K562 (cell line): ENCODE data around the gene ZNF202. TPM values are rescaled to one million over a fixed set of nuclear protein-coding genes. Genes with fewer than 3 reads are reported as not detected.

Source experiments
- E2F4 ChIP-seq: sonication (generic); formaldehyde crosslinking; IDR thresholded peaks from 2 replicates; pipeline ENCODE4 v1.8.0; 2022; ENCODE audit warnings: mild to moderate bottlenecking, low read depth, missing genetic modification reagents
- FOXA3 ChIP-seq, 2 experiments: fragments of 450-650 bp in 1 of 2; sonication (generic) in 1 of 2; formaldehyde crosslinking; IDR thresholded peaks in 1 of 2; conservative IDR thresholded peaks in 1 of 2; 2 replicates each; pipeline versions ENCODE4 v1.4.0 to v1.8.0; 2020 to 2022; ENCODE audit warnings: mild to moderate bottlenecking in 2 of 2, missing genetic modification reagents in 1 of 2
- FOXM1 ChIP-seq, 2 experiments: fragments of 450-650 bp in 1 of 2; sonication (generic) in 1 of 2; formaldehyde crosslinking in 1 of 2; IDR thresholded peaks; 2 replicates each; pipeline versions ENCODE4 v1.6.1 to v1.9.0; 2017 to 2022; ENCODE audit warnings: low read depth in 2 of 2, mild to moderate bottlenecking in 2 of 2, missing genetic modification reagents in 1 of 2, moderate library complexity in 1 of 2
- HDAC1 ChIP-seq, 2 experiments: fragments of 450-650 bp; IDR thresholded peaks; 2 replicates each; pipeline ENCODE4 v1.6.1; 2016 to 2017; ENCODE audit warnings: inconsistent platforms in 1 of 2, mild to moderate bottlenecking in 1 of 2, moderate library complexity in 1 of 2
- JUND ChIP-seq, 2 experiments: IDR thresholded peaks; 2 replicates in 1 of 2; 3 replicates in 1 of 2; pipeline ENCODE4 v1.6.1; 2011; ENCODE audit warnings: borderline replicate concordance in 2 of 2, low read depth in 2 of 2, low read length in 2 of 2, improper control_type of control experiment in 1 of 2, missing biosample characterization in 1 of 2, missing genetic modification characterization in 1 of 2, missing genetic modification reagents in 1 of 2
- NFE2 ChIP-seq: IDR thresholded peaks from 2 replicates; pipeline ENCODE4 v1.6.1; 2014; ENCODE audit warnings: antibody characterized with exemption, low read depth
- PHF20 ChIP-seq: fragments of 450-650 bp; IDR thresholded peaks from 2 replicates; pipeline ENCODE4 v1.6.1; 2018; ENCODE audit not compliant: partially characterized antibody
- ZNF23 ChIP-seq: fragments of 250-450 bp; sonication (Bioruptor Pico); IDR thresholded peaks from 2 replicates; pipeline ENCODE4 v1.4.0; 2020; ENCODE audit warnings: mild to moderate bottlenecking
- ZNF764 ChIP-seq: fragments of 250-450 bp; sonication (Bioruptor Pico); IDR thresholded peaks from 2 replicates; pipeline ENCODE4 v1.4.0; 2020; ENCODE audit warnings: low read depth, mild to moderate bottlenecking, moderate library complexity
- polyA plus RNA-seq, 8 experiments: library from polyadenylated mRNA; depleted of rRNA in 4 of 8; stranded (reverse) in 5 of 8; unstranded in 3 of 8; fragments of >200 nt; fragmentation: Nextera tagmentation in 2 of 8; fragmentation: Illumina TruSeq in 1 of 8; extraction: Ambion mirVana in 2 of 8; extraction: Trizol in 1 of 8; gene quantifications; 2 replicates each; pipeline versions ENCODE4 v1.2.1 to v1.2.3, GENCODE V29; 2011 to 2014; ENCODE audit warnings: inconsistent platforms in 1 of 8, missing spikeins in 1 of 8
- total RNA-seq, 7 experiments: library from RNA; depleted of rRNA in 6 of 7; stranded (reverse); fragments of >200 nt in 6 of 7; fragmentation: Illumina TruSeq in 2 of 7; extraction: Trizol in 2 of 7; gene quantifications; 2 replicates each; pipeline versions ENCODE4 v1.2.1 to v1.2.3, GENCODE V29; 2011 to 2021; ENCODE audit warnings: low replicate concordance in 1 of 7
- TF ChIP-seq, protein P1 (sequence below): fragments of 250-450 bp; sonication (Bioruptor Pico); IDR thresholded peaks from 2 replicates; pipeline ENCODE4 v1.9.0; 2021; ENCODE audit warnings: mild to moderate bottlenecking, inconsistent platforms
- TF ChIP-seq, protein P2 (sequence below): fragments of 450-650 bp; formaldehyde crosslinking; IDR thresholded peaks from 2 replicates; pipeline ENCODE4 v1.4.0; 2022; ENCODE audit warnings: mild to moderate bottlenecking, moderate library complexity
- TF ChIP-seq, protein P3 (sequence below), 2 experiments: fragments of 150-350 bp in 1 of 2; IDR thresholded peaks; 2 replicates each; pipeline ENCODE4 v1.6.1; 2012 to 2016; ENCODE audit warnings: low read depth in 2 of 2, low read length in 2 of 2, mild to moderate bottlenecking in 1 of 2, moderate library complexity in 1 of 2
- TF ChIP-seq, protein P4 (sequence below): fragments of 450-650 bp; formaldehyde crosslinking; IDR thresholded peaks from 2 replicates; pipeline ENCODE4 v1.4.0; 2022; ENCODE audit warnings: missing genetic modification characterization
- TF ChIP-seq, protein P5 (sequence below): fragments of 250-450 bp; sonication (Bioruptor Pico); IDR thresholded peaks from 2 replicates; pipeline ENCODE4 v1.8.0; 2021; ENCODE audit warnings: moderate library complexity, mild to moderate bottlenecking, inconsistent platforms

The ZNF202 gene
- total and polyA plus RNA-seq, 9 of the 15 experiments (the other 6 are each of a cell fraction or from before 2014, with no cell fraction given) = 2.3 to 18.7 (median 12.7) TPM

GRCh38 chr11:123741159-123742030 is at the start of gene ZNF202 (continued):
- TF ChIP-seq, protein P1, sequence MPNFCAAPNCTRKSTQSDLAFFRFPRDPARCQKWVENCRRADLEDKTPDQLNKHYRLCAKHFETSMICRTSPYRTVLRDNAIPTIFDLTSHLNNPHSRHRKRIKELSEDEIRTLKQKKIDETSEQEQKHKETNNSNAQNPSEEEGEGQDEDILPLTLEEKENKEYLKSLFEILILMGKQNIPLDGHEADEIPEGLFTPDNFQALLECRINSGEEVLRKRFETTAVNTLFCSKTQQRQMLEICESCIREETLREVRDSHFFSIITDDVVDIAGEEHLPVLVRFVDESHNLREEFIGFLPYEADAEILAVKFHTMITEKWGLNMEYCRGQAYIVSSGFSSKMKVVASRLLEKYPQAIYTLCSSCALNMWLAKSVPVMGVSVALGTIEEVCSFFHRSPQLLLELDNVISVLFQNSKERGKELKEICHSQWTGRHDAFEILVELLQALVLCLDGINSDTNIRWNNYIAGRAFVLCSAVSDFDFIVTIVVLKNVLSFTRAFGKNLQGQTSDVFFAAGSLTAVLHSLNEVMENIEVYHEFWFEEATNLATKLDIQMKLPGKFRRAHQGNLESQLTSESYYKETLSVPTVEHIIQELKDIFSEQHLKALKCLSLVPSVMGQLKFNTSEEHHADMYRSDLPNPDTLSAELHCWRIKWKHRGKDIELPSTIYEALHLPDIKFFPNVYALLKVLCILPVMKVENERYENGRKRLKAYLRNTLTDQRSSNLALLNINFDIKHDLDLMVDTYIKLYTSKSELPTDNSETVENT (CRISPR knock-in tag) = peak; percentile 99
- TF ChIP-seq NFE2 (no peak), PHF20 (peak; percentile 86), JUND (IDR thresholded peaks at IDR 0.05; ENCODE audit: borderline replicate concordance, low read depth, low read length) (peak; percentile 39; the same call in 1 of the 2 replicates), JUND (tag; IDR thresholded peaks at IDR 0.05; ENCODE audit: borderline replicate concordance, low read depth, low read length) (no peak), FOXA3 (CRISPR knock-in tag; conservative IDR thresholded peaks at IDR 0.05 in 1 of 2, IDR thresholded peaks at IDR 0.05 in 1 of 2) (no peak), E2F4 (CRISPR knock-in tag) (no peak), FOXM1 (IDR thresholded peaks at IDR 0.05; ENCODE audit: low read depth) (no peak), FOXM1 (CRISPR knock-in tag; IDR thresholded peaks at IDR 0.05; ENCODE audit: low read depth) (no peak), HDAC1 (IDR thresholded peaks at IDR 0.05) (peak; percentile 76 to 100; a peak in 3 of 4 replicates), ZNF764 (CRISPR knock-in tag) (no peak), ZNF23 (CRISPR knock-in tag) (no peak)
- TF ChIP-seq, protein P2, sequence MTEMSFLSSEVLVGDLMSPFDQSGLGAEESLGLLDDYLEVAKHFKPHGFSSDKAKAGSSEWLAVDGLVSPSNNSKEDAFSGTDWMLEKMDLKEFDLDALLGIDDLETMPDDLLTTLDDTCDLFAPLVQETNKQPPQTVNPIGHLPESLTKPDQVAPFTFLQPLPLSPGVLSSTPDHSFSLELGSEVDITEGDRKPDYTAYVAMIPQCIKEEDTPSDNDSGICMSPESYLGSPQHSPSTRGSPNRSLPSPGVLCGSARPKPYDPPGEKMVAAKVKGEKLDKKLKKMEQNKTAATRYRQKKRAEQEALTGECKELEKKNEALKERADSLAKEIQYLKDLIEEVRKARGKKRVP = 0 out of 2 replicates have a peak, but pooled peaks have one; percentile 21
- TF ChIP-seq, protein P3, sequence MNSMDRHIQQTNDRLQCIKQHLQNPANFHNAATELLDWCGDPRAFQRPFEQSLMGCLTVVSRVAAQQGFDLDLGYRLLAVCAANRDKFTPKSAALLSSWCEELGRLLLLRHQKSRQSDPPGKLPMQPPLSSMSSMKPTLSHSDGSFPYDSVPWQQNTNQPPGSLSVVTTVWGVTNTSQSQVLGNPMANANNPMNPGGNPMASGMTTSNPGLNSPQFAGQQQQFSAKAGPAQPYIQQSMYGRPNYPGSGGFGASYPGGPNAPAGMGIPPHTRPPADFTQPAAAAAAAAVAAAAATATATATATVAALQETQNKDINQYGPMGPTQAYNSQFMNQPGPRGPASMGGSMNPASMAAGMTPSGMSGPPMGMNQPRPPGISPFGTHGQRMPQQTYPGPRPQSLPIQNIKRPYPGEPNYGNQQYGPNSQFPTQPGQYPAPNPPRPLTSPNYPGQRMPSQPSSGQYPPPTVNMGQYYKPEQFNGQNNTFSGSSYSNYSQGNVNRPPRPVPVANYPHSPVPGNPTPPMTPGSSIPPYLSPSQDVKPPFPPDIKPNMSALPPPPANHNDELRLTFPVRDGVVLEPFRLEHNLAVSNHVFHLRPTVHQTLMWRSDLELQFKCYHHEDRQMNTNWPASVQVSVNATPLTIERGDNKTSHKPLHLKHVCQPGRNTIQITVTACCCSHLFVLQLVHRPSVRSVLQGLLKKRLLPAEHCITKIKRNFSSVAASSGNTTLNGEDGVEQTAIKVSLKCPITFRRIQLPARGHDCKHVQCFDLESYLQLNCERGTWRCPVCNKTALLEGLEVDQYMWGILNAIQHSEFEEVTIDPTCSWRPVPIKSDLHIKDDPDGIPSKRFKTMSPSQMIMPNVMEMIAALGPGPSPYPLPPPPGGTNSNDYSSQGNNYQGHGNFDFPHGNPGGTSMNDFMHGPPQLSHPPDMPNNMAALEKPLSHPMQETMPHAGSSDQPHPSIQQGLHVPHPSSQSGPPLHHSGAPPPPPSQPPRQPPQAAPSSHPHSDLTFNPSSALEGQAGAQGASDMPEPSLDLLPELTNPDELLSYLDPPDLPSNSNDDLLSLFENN (IDR thresholded peaks at IDR 0.05; ENCODE audit: low read depth in 2 of 2, low read length in 2 of 2) = no peak
- TF ChIP-seq, protein P4, sequence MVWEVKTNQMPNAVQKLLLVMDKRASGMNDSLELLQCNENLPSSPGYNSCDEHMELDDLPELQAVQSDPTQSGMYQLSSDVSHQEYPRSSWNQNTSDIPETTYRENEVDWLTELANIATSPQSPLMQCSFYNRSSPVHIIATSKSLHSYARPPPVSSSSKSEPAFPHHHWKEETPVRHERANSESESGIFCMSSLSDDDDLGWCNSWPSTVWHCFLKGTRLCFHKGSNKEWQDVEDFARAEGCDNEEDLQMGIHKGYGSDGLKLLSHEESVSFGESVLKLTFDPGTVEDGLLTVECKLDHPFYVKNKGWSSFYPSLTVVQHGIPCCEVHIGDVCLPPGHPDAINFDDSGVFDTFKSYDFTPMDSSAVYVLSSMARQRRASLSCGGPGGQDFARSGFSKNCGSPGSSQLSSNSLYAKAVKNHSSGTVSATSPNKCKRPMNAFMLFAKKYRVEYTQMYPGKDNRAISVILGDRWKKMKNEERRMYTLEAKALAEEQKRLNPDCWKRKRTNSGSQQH (CRISPR knock-in tag) = 0 out of 2 replicates have a peak, but pooled peaks have one; percentile 4
- TF ChIP-seq, protein P5, sequence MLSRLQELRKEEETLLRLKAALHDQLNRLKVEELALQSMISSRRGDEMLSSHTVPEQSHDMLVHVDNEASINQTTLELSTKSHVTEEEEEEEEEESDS (CRISPR knock-in tag) = no peak
